ENCODE data around the gene RUNX2.
"Not testable (repeated sequence)": the region's sequence is repeated elsewhere in the genome, so short reads cannot be mapped to it uniquely, and the experiment has no call there.

The RUNX2 gene

DNA sequence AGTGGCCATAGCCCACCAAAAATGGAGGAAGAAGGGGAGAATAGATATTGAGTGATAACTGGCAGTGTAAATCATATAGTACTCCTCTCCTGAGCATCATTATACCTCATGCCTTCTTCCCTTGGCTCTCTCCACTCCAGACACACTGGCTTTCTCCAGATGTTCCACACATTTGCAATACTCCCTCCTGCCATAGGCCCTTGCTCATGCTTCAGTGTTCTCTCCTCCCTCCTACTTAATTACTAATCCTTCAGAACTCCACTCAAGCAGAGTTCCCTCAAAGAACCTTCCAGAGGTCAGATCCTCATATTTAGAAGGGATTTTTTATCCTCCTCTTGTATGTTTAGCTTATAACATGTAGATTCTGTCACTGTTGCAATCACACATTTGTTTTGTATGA is 329.1 kb downstream of the RUNX2 start:
- DNase-seq: no peak

DNA sequence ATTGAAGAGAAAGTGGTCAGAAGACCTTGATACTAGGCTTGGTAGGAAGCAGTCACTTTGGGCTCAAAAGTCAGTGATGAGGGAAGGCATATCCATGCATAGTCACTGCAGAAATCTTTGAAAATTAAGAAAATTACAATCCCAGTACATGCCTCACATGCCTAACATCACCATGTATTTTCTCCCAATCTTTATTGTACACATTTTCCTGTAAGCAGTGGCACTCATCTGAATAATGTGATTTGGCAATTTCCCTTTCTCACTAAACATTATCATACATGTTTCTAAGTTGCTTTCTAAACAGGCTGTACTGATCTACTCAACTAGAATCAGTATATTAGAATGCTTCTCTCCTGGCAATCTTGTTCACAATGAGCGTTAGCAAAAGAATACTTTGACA is 330.3 kb downstream of the RUNX2 start:
- DNase-seq: no peak

DNA sequence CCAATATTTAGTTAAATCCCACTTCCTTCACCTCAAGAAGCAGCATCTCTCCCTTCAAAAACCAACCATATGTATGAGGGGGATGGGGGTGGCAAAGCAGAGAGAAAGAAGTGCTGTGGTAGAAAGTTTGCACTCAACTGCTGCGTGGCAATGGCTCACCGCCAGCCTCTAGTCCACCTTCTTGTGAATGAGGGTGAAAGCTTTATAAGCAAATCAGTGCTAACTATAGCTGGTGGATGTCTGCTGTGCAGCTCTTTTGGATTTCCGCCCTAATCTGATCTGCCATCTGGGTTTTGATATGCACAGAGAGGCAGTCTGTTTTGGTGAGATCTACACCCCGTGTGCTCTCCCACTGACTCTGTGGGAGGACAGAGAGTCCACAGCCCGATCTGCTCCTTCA is 330.8 kb downstream of the RUNX2 start:
- no peak for DNase-seq

DNA sequence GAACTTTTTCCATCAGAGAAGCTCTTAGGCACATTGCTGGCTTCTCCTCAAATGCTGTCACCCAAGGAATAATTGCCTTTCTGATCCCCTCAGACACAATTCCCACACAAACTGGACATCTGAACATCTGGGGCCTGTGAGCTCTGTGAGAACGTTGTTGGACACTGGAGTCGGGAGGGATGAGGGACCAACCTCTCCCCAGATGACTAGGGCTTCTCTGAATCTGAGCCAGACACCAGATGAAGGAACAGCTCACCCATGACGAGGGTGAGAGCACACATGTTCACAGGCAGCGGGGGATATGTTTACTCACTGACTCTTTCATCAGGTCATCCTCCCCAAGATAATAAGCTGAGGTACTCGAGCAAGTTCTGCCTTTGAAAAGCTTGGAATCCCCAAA is 333.5 kb downstream of the RUNX2 start:
- no peak for DNase-seq

DNA sequence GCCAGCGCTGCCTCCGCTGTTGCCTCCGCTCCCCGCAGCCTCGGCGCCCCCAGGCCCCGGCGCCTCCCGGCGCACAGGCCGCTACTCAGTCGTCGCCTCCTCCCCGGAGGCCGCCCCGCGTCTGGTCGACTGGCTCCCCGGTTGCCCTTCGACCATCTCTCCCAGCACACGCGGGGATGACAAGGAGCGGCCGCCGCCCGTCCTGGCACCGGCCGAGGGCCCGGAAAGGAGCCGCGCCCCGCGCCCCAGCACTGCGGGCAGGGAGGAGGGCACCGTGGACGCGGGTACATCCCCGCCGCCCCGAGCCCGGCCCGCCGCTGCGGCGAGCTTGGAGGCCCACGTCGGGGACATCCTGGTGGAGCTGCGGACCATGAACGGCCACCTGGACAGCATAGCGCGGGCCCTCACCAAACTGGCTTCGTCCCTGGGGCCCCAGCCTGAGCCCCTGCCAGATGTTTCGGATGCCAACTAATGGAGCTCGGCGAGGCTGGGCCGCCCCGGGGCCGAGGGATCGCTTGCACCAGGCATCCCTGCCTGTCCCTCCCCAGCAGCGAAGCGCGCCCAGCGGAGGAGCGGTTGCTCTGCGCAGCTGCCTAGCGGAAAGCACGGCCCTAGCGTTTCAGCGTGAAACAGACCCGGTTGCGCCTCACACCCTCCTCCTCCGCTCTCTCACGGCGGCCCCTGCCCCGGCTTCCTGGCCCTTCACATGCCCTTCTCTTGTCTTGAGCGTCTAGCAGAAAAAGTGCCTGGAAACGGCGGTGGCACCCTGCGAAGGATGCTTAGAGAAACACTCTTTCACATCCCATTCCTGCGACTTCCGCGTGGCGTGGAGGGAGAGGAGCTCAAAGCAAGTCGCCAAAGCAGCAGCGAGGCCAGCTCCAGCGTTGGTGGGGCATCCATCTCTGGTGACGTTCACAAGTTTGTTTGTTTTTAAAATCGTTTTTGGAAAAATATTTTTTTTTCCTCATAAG is 335.4 kb downstream of the RUNX2 start:
- peak; percentile 36 for DNase-seq

DNA sequence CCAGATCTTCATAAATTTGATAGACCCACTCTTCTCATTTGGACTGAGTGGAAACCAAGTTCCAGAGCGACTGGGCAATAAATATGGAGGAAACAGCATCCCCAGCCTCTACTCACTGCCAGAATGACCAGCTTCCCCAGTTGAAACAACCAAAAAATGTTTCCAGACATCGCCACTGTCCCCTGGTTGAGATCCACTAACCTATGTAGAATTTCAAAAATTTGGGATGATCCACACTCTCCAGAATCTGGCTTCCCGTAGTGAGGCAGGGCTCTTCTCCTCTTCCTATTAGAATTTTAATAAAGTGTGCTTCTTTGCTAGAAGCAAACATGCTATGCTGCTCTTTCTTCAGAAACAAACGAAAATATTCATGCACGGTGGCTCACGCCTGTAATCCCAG is 336.6 kb downstream of the RUNX2 start:
- no peak for DNase-seq

DNA sequence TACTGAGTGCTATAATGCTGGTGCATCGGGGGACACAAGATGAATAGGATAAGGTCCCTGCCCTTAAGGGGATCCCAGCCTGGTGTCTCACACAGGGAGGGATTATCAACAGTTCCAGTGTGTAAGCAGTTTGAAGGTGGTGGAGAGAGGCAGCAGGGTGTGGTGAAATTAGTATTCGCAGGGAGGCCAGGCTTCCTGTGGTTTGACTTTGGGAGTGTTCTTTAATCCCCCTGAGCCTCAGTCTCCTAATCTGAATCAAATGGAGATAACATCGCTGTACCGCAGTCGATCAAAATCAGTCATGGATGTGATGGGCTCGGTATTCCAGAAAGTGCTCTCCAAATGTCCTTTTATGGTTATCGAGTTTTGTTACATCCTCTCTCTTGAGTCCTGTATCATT is 337.7 kb downstream of the RUNX2 start:
- no peak for DNase-seq

DNA sequence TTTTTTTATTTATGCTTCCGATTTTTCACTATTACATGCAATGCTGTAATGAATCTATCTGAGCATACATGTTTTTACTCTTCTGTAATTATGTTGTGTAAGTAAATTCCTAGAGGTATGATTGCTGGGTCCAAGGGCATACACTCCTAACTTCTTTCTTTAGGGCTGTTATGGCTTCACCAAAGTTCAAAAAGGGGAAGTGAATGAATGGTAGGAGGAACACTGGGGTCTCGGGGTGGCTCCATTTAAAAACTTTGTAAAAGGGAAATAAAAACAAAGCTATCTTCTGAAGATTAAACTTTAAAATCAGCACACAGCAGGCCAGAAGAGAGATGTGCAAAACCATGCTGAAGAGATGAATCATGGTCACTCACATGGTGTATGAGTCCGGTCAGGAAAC is 338.7 kb downstream of the RUNX2 start:
- DNase-seq: no peak

DNA sequence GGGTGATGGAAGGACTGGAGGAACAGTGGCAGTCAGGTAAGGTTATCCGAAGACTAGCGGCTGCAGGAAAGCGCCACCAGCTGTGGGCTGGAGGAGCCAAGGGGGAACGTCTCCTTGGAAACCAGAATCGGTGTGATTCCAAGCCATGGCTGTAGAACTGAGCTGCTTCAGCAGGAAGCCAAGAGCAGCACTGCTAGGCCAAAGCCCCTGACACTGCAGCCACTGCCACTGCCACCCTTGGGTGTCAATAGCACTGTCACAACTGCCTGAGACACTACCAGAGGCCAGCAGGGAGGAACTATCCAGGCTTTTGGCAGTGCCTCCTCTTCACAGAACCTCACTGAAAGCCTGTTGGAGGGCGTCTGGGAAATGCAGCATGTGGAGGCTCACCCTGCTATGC is 339.2 kb downstream of the RUNX2 start:
- DNase-seq: no peak

DNA sequence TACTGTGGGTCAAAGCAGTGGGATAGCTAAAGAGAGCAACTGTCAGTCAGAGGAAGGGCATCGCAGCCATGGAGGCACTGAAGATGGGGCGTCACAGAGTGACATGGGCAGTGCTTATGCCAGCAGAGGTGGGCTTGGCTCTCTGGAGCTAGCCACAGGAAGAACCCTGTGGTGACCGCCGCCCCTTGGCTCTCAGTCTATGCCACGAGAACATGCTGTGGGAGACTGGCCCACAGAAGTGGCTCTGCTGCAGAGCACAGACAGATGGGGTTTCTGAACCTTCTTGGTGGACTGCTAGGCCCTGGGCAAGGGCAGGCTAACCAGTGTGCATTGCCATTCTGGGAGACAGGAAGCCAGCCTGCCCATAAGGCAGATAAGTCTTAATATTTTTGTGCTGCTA is 339.6 kb downstream of the RUNX2 start:
- DNase-seq: no peak

DNA sequence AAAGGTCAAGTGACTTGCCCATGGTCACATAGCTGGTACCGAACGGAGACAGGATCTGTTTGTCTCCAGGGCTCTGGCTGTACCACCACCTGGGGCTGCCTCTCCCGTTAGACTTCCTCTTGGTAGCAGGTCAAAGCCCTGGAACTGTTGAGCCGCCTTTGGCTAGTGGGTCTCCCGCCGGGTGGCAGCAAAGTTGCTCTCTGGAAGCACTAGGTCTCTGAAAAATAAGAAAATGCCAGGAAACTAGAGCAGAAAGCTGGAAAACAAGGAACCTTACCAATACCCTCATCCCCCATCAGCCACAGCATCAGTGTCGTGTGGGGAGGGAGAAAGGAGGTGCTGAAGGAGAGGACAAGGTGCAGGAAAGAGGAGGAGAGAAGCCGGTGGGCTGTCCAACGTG is 340.6 kb downstream of the RUNX2 start:
- no peak for DNase-seq

DNA sequence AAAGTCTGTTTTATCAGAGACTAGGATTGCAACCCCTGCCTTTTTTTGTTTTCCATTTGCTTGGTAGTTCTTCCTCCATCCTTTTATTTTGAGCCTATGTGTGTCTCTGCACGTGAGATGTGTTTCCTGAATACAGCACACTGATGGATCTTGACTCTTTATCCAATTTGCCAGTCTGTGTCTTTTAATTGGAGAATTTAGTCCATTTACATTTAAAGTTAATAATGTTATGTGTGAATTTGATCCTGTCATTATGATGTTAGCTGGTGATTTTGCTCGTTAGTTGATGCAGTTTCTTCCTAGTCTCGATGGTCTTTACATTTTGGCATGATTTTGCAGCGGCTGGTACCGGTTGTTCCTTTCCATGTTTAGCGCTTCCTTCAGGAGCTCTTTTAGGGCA is 345.0 kb downstream of the RUNX2 start:
- DNase-seq: not testable (repeated sequence)

DNA sequence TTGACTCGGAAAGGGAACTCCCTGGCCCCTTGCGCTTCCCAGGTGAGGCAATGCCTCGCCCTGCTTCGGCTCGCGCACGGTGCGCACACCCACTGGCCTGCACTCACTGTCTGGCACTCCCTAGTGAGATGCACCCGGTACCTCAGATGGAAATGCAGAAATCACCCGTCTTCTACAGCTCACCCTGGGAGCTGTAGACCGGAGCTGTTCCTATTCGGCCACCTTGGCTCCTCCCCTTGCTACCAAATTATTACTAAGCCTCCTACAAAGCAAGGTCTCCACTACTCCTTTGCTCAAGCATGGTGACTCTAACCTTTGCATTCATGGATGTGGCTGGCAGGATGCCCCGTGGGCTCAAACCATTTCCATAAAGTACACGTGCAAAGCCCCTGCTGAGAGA is 347.0 kb downstream of the RUNX2 start:
- DNase-seq: not testable (repeated sequence)

DNA sequence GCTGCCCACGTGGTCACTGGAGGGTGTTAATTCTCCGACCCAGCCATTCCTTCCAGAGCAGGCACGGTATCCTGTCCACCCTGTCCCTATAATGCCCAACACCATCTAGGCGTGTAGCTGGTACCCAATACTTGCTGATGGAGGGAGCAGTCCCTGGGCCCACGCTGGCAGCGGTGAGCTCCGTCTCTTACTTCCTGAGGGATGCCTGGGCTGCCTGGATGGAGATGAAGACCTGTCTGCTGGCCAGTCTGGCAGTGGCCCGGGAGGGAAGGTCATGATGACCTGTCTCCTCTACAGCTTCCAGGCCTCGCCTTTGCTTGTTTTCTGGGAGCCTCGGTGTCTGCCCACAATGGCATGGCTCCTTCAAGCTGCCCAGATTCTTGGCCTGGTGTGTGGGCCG is 347.5 kb downstream of the RUNX2 start:
- no peak for DNase-seq

DNA sequence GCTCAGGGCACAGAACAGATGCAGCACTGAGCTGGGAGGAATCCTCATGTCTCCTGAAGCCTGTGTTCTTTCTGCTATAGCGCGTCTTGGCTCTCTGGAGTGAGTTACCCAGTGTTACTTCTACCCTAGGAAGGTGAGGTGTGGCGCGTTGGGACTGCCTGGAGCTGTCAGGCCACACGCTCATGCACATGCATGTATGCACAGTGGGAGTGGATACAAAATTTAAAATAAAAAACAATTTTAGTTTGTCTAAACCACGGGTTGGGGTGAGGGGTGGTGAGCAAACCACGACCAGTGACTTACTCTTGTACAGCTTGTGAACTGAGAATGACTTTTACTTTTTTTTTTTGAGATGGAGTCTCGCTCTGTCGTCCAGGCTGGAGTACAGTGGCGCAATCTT is 348.2 kb downstream of the RUNX2 start:
- no peak for DNase-seq

DNA sequence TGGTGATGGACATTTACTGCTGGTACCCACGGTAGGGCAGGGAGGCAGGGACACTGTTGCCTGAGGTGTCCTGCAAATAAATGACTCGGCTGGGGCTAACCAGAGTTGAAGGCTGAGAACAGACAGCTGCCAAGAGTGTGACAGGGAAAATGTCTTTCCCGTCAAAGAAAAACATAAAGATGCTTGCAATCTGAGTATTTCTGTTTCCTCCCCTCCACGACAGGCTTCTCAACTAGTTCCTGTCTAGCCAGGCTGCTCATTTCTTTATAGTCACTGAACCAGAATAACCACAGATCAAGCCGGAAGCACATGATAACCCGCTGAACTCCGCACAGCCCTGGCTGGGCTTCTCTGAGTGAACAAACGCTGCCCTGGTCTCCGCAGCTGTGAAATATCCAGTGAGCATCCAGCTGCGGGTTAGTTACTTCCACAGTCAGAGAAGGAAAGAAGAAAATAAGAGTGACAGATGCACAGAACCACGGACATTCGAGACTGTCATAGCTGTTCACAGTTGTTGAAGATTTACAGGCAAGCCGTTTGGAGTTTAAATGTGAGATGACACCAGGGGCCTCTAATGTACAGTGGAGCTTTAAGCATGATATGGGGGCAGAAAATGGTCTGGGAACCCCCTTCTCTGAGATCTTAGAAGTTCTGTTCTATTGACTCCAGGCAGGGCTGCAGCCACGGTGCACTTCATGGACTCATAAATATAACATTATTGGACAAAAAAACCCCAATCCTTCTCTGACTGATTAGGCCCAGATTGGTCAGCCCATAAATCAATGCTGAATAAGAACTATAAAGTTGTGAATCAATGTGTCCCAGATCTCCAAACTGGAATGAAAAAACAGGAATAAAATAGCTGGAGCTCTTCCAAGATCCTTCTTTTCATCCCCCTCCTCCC is 349.5 kb downstream of the RUNX2 start:
- peak; percentile 21 for DNase-seq

DNA sequence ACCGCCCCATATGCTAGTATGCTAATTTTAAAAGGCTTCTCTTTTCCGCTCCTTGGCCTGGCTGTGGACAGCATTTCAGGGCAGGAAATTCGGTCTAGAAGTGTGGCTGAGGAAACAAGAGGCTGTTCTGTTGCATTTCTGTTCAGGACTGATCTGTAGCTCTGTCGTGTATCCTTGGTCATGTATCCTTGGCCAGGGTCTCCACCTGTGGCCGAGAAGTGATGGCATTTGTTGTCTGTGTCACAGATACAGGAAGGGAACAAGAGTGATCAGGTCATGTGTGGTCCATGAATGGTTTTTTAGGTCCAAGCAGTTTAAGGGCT is 350.1 kb downstream of the RUNX2 start:
- DNase-seq: no peak

DNA sequence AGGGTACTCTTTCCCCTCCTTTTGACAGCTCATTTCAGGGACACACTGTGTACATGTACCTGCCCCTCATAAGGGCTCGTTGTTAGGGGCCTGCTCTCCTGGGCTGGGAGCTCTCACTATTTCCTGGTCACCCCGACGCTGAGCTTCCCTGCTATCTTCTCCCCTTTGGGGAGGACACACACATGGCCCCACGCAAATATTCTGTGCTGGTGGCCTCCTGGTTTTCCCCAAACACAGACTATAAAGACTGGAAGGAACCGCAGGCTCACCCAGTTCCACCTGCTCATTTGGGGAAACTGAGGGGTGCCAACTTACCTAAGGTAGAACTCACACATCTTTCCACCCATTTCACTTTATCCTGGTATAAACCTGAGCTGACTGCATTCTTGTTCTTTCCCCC is 351.0 kb downstream of the RUNX2 start:
- no peak for DNase-seq

DNA sequence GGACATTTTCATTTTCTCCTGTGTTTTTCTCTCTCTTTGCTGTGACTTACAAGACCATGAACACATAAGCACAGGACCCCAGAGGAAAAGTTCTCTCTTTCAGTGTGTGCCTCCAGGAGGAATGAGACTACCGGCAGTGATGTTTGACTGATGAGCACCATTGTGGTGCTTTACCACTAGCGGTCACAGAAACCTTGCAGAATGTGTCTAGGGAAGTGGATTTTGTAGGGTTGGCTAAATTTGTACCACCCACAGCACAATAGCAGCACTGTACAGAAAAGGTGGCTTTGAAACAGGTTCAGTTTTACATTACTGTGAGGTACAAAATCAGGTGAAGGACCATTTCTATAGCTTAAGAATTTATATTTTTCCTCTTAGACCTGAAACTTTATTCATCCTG is 351.5 kb downstream of the RUNX2 start:
- DNase-seq: no peak

DNA sequence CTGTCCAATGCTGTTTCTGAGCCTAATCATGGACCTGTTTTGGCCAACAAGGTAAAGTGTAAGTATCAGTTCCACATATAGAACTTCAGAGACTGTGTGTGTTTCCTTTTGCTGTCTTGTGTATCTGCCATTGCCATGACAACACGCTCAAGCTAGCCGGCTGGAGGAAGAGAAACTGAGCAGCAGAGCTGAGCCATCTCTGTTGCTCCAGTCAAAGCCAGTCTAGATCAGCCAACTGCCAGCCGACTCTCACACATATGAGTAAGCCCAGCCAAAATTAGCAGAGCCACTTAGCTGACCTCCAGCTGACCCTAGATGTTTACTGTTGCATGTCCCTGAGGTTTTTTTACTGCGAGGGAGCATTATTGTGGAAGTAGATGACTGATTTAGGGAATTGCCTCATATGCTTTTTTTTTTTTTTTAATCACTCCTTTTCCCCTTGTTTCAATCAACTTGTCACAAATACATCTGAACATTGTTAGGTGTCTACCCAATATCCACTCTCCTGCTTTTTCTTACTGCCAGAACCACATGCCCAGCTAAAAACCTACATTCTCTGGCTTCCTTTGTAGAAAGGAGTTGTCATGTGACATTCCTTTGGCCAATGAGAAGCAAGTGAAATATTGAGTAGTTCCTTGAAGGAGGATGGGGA is 353.9 kb downstream of the RUNX2 start:
- no peak for DNase-seq

DNA sequence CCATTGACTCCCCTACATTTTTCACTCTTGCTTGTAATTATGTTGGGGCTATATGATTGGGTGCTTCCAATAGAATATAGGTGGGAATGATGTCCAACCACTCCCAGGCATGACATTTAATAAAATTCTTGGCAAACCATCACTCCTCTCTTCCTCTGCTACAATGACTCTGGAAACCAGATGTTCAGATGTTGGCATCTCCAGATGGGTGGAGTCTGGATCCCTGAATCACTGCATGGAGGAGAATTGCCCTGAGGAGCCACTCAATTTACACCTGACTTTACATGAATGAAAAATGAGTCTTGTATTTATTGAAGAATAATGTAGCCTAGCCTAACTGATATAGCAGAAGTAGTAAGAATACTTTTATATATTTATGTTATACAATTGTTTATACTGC is 356.3 kb downstream of the RUNX2 start:
- no peak for DNase-seq

DNA sequence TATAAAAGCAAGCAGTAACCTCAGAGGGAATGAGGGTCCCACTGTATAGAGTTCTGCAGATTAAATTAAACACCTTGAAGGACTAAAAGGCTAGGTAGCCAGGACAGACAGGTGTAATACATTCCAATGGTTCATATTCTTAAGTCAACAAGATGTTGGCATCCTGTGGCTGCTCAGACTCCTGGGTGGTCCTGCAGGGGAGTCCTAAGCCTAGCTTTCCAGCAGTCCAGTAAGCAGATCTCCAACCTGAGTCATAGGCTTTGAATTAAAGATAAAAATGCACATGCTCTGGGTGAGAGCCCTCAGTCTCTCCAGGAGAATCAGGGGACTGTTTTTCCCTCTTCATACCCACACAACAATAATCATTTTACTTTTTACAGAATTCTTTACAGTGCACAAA is 356.9 kb downstream of the RUNX2 start:
- no peak for DNase-seq

DNA sequence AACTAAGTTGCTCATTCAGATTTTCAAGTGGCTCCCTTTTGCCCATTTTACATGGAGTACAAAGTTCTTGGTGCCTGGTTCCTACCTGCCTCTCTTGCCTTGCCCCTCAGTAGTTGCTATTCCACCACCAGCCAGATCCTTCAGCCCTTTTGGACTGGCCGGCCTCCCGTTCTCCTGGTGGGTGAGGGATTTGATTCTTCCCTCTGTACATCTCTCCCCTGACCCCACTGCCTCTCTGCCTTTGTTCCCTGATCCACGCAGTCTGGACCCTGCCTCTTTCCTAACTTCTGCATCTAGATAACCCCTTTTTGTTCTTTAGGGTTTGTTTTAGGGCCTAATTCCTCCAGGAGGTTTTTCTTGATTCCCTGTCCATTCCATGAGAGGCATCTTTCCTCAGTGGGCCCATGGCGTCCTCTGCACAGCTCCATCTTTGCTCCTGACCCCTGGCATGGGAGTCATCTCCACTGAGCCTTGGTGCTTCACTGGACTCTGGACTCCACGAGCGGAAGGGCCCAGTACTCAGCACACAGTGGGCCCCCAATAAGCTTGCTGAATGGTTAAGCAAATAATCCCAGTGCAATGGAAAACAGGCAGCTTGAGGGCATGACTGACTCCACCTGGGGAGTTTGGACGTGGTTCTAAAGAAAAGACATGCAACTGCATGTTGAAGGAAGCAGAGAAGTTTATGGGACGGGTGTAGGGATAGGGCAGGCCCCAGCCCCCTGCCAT is 358.9 kb downstream of the RUNX2 start:
- DNase-seq: no peak
